ENCODE data around the gene DCHS1. TPM values are rescaled to one million over a fixed set of nuclear protein-coding genes. Genes with fewer than 3 reads are reported as not detected.

DCHS1 gene
- total and polyA plus RNA-seq, 4 donors: 0.68 to 8.9 (median 5.8) TPM

DNA sequence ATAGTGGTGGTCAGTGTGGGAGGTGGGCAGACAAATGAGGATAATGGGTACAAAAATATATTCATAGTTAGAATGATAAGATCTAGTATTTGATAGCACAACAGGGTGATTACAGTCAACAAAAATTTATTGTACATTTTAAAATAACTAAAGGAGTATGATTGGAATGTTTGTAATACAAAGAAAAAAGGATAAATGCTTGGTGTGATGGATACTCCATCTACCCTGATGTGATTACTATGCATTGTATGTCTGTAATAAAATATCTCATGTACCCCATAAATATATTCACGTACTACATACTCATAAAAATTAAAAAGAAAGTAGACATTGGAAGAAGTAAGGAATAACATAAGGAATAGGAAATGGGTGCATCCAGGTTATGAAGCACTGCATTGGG, 67.6 kb downstream of the DCHS1 start:
- TF ChIP-seq YY1 (IDR thresholded peaks at IDR 0.05): no peak
- no peak for TF ChIP-seq RAD21 (IDR thresholded peaks at IDR 0.05)
- no peak for TF ChIP-seq HNF4A (conservative IDR thresholded peaks at IDR 0.05)
- TF ChIP-seq, protein P1, sequence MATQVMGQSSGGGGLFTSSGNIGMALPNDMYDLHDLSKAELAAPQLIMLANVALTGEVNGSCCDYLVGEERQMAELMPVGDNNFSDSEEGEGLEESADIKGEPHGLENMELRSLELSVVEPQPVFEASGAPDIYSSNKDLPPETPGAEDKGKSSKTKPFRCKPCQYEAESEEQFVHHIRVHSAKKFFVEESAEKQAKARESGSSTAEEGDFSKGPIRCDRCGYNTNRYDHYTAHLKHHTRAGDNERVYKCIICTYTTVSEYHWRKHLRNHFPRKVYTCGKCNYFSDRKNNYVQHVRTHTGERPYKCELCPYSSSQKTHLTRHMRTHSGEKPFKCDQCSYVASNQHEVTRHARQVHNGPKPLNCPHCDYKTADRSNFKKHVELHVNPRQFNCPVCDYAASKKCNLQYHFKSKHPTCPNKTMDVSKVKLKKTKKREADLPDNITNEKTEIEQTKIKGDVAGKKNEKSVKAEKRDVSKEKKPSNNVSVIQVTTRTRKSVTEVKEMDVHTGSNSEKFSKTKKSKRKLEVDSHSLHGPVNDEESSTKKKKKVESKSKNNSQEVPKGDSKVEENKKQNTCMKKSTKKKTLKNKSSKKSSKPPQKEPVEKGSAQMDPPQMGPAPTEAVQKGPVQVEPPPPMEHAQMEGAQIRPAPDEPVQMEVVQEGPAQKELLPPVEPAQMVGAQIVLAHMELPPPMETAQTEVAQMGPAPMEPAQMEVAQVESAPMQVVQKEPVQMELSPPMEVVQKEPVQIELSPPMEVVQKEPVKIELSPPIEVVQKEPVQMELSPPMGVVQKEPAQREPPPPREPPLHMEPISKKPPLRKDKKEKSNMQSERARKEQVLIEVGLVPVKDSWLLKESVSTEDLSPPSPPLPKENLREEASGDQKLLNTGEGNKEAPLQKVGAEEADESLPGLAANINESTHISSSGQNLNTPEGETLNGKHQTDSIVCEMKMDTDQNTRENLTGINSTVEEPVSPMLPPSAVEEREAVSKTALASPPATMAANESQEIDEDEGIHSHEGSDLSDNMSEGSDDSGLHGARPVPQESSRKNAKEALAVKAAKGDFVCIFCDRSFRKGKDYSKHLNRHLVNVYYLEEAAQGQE (IDR thresholded peaks at IDR 0.05): no peak
- TF ChIP-seq, protein P2, sequence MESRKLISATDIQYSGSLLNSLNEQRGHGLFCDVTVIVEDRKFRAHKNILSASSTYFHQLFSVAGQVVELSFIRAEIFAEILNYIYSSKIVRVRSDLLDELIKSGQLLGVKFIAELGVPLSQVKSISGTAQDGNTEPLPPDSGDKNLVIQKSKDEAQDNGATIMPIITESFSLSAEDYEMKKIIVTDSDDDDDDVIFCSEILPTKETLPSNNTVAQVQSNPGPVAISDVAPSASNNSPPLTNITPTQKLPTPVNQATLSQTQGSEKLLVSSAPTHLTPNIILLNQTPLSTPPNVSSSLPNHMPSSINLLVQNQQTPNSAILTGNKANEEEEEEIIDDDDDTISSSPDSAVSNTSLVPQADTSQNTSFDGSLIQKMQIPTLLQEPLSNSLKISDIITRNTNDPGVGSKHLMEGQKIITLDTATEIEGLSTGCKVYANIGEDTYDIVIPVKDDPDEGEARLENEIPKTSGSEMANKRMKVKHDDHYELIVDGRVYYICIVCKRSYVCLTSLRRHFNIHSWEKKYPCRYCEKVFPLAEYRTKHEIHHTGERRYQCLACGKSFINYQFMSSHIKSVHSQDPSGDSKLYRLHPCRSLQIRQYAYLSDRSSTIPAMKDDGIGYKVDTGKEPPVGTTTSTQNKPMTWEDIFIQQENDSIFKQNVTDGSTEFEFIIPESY (IDR thresholded peaks at IDR 0.05): no peak
- no peak for TF ChIP-seq FOXA2 (IDR thresholded peaks at IDR 0.05)
- TF ChIP-seq GABPA (IDR thresholded peaks at IDR 0.05 in 1 of 2, conservative IDR thresholded peaks at IDR 0.05 in 1 of 2): no peak
- TF ChIP-seq EGR1 (IDR thresholded peaks at IDR 0.05; ENCODE audit: low read depth in 2 of 2): no peak
- no peak for TF ChIP-seq FOXA1 (IDR thresholded peaks at IDR 0.05)
- no peak for TF ChIP-seq SP1 (IDR thresholded peaks at IDR 0.05)
- no peaks in the 10 kb centered on the region for H3K27me3 ChIP-seq (ENCODE audit: control insufficient read depth in 4 of 4, insufficient read depth in 4 of 4, low read length in 3 of 4)
- 97% methylated on average over 1 of the region's 1 CpG for WGBS
- peaks cover 0 to 9% (median 3%) of the 10 kb centered on the region in 4 donors for H3K9me3 ChIP-seq (ENCODE audit: control insufficient read depth in 4 of 4, low read length in 3 of 4)
- no peak overlapping the region for H3K9ac ChIP-seq (ENCODE audit: low read depth in 1 of 2, low read length in 2 of 2)
- H3K4me1 ChIP-seq (ENCODE audit: control insufficient read depth in 4 of 4, insufficient read depth in 4 of 4, low read length in 3 of 4): peaks cover 0 to 3% (median 1%) of the 10 kb centered on the region in 4 donors
- no peak overlapping the region for H3K4me3 ChIP-seq (ENCODE audit: low read depth in 1 of 3, low read length in 3 of 3)
- no peak for DNase-seq (ENCODE audit: low spot score)
- no peak overlapping the region for H3K27ac ChIP-seq (ENCODE audit: low read depth in 1 of 2, low read length in 2 of 2)
- peaks cover 0 to 5% (median 2%) of the 10 kb centered on the region in 4 donors for H3K36me3 ChIP-seq (ENCODE audit: control insufficient read depth in 4 of 4, insufficient read depth in 3 of 4, low read depth in 1 of 4, low read length in 3 of 4)

DNA sequence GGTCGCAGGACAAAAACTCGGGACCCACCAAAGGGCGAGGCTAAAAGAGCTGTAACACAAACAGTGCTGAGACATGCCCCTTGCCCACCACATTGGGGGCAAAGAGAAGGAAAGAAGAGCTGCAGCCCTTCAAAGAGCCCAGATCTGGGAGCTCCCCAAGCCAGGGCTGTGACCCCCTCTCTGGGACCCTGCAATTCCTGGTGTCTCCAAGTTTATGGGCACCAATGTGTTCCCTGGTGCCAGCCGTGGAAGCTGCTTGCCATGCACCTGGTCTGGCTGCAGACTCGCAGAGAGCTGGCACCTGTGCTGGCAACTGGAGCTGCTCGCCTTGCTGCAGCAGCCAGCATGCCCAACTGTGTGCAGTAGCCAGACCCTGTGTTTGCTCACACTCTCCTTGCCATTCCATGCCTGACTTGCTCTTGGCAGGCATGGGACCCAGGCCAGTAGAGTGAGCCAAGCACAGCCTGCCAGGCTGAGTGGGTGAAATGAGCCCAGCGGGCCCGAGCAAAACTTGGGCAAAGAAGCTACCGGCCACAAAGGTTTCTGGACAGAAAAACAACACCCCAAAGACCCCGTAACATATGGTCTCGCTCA, 68.2 kb downstream of the DCHS1 start:
- no peak overlapping the region for H3K4me3 ChIP-seq (ENCODE audit: low read depth in 1 of 3, low read length in 3 of 3)
- peaks cover 0 to 3% (median 1%) of the 10 kb centered on the region in 4 donors for H3K4me1 ChIP-seq (ENCODE audit: control insufficient read depth in 4 of 4, insufficient read depth in 4 of 4, low read length in 3 of 4)
- H3K9me3 ChIP-seq (ENCODE audit: control insufficient read depth in 4 of 4, low read length in 3 of 4): peaks cover 0 to 9% (median 3%) of the 10 kb centered on the region in 4 donors
- WGBS: 67% methylated on average over 11 of the region's 11 CpGs
- H3K9ac ChIP-seq (ENCODE audit: low read depth in 1 of 2, low read length in 2 of 2): no peak overlapping the region
- no peak for DNase-seq (ENCODE audit: low spot score)
- no peak overlapping the region for H3K27ac ChIP-seq (ENCODE audit: low read depth in 1 of 2, low read length in 2 of 2)
- peaks cover 0 to 5% (median 2%) of the 10 kb centered on the region in 4 donors for H3K36me3 ChIP-seq (ENCODE audit: control insufficient read depth in 4 of 4, insufficient read depth in 3 of 4, low read depth in 1 of 4, low read length in 3 of 4)
- H3K27me3 ChIP-seq (ENCODE audit: control insufficient read depth in 4 of 4, insufficient read depth in 4 of 4, low read length in 3 of 4): no peaks in the 10 kb centered on the region
- TF ChIP-seq EGR1 (IDR thresholded peaks at IDR 0.05; ENCODE audit: low read depth in 2 of 2): no peak
- TF ChIP-seq, protein P2 (IDR thresholded peaks at IDR 0.05): no peak
- TF ChIP-seq RXRA (IDR thresholded peaks at IDR 0.05): no peak
- TF ChIP-seq NR2F2 (IDR thresholded peaks at IDR 0.05): no peak
- TF ChIP-seq HNF4G (IDR thresholded peaks at IDR 0.05): no peak
- no peak for TF ChIP-seq GABPA (IDR thresholded peaks at IDR 0.05 in 1 of 2, conservative IDR thresholded peaks at IDR 0.05 in 1 of 2)
- TF ChIP-seq, protein P3, sequence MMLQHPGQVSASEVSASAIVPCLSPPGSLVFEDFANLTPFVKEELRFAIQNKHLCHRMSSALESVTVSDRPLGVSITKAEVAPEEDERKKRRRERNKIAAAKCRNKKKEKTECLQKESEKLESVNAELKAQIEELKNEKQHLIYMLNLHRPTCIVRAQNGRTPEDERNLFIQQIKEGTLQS (IDR thresholded peaks at IDR 0.05): no peak
- no peak for TF ChIP-seq HNF4A (conservative IDR thresholded peaks at IDR 0.05)
- no peak for TF ChIP-seq SP1 (IDR thresholded peaks at IDR 0.05)
- TF ChIP-seq, protein P4, sequence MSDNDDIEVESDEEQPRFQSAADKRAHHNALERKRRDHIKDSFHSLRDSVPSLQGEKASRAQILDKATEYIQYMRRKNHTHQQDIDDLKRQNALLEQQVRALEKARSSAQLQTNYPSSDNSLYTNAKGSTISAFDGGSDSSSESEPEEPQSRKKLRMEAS (IDR thresholded peaks at IDR 0.05): no peak
- no peak for TF ChIP-seq FOXA1 (IDR thresholded peaks at IDR 0.05)
- TF ChIP-seq, protein P5, sequence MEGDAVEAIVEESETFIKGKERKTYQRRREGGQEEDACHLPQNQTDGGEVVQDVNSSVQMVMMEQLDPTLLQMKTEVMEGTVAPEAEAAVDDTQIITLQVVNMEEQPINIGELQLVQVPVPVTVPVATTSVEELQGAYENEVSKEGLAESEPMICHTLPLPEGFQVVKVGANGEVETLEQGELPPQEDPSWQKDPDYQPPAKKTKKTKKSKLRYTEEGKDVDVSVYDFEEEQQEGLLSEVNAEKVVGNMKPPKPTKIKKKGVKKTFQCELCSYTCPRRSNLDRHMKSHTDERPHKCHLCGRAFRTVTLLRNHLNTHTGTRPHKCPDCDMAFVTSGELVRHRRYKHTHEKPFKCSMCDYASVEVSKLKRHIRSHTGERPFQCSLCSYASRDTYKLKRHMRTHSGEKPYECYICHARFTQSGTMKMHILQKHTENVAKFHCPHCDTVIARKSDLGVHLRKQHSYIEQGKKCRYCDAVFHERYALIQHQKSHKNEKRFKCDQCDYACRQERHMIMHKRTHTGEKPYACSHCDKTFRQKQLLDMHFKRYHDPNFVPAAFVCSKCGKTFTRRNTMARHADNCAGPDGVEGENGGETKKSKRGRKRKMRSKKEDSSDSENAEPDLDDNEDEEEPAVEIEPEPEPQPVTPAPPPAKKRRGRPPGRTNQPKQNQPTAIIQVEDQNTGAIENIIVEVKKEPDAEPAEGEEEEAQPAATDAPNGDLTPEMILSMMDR (IDR thresholded peaks at IDR 0.05; ENCODE audit: low read depth, low read length, missing input control): no peak
- TF ChIP-seq, protein P1 (IDR thresholded peaks at IDR 0.05): no peak
- TF ChIP-seq FOXA2 (IDR thresholded peaks at IDR 0.05): no peak
- TF ChIP-seq TAF1 (conservative IDR thresholded peaks at IDR 0.05): no peak
- TF ChIP-seq RAD21 (IDR thresholded peaks at IDR 0.05): no peak
- no peak for TF ChIP-seq YY1 (IDR thresholded peaks at IDR 0.05)
